K562 (cell line): ENCODE data around the gene VEZF1. TPM values are rescaled to one million over a fixed set of nuclear protein-coding genes. Genes with fewer than 3 reads are reported as not detected.
A peak's percentile ranks its signal among the peaks of the same experiment; 100 is the strongest.

Source experiments
- ATAC-seq: fragments of 200-7000 bp; cut with Tn5 transposase; 3 replicates; pipeline ENCODE4 v1.9.1; 2020; ENCODE audit warnings: moderate library complexity
- BruUV-seq: library from RNA; stranded (reverse); fragments of 400-500 nt; replicated peaks from 2 replicates; lab custom pipeline; 2021; lab: Mats Ljungman, UMichigan
- CTCF ChIA-PET: fragments of 300-600 bp; formaldehyde crosslinking; extraction: SDS; loops from one replicate; lab custom pipeline; 2021; ENCODE audit warnings: low intra/inter-chr PET ratio; lab: Yijun Ruan, JAX
- POLR2A ChIA-PET: fragments of 300-600, 350-650 bp; sonication (Branson Sonifier 250); formaldehyde crosslinking; extraction: SDS; loops from one replicate; lab custom pipeline; 2021; ENCODE audit warnings: antibody characterized with exemption, inconsistent platforms; lab: Yijun Ruan, JAX
- DNase-seq, 4 experiments: peaks; one replicate each; pipeline versions ENCODE4 v3.0.0 to v3.0.0-alpha.2; 2011 to 2018; ENCODE audit warnings: low spot score in 3 of 4, mixed read lengths in 3 of 4; ENCODE audit errors: extremely low read depth in 1 of 4
- FAIRE-seq: peaks from 2 replicates; lab custom pipeline; 2011; peaks lifted over from hg19 to GRCh38; lab: Jason Lieb, UNC
- H2AFZ ChIP-seq: 2 replicates; pipeline ENCODE4 v1.6.0; 2011; ENCODE audit warnings: low read depth, low read length, control low read depth, inconsistent platforms
- H3K27ac ChIP-seq: fragments of 200-600 bp; 3 replicates; pipeline ENCODE4 v1.8.0; 2011; ENCODE audit warnings: low read depth, mild to moderate bottlenecking, control low read depth, inconsistent platforms, low read length, moderate library complexity, mixed read lengths; ENCODE audit errors: extremely low read depth
- H3K27me3 ChIP-seq, 2 experiments: fragments of 300-600 bp in 1 of 2; 2 replicates in 1 of 2; 3 replicates in 1 of 2; pipeline versions ENCODE4 v1.6.0 to v1.8.0; 2011; ENCODE audit warnings: inconsistent platforms in 2 of 2, low read length in 2 of 2, mild to moderate bottlenecking in 1 of 2, mixed read lengths in 1 of 2, moderate library complexity in 1 of 2; ENCODE audit not compliant: control insufficient read depth in 2 of 2, insufficient read depth in 2 of 2
- H3K36me3 ChIP-seq: fragments of 300-600 bp; 3 replicates; pipeline ENCODE4 v1.8.0; 2011; ENCODE audit warnings: mild to moderate bottlenecking, low read length, inconsistent platforms; ENCODE audit not compliant: control insufficient read depth, insufficient read depth
- H3K4me1 ChIP-seq, 2 experiments: fragments of 200-600 bp in 1 of 2; replicated peaks in 1 of 2; 2 replicates in 1 of 2; 3 replicates in 1 of 2; pipeline versions ENCODE4 v1.5.1 to v1.8.0; 2011; ENCODE audit warnings: inconsistent platforms in 2 of 2, low read length in 2 of 2, mild to moderate bottlenecking in 1 of 2, mixed read lengths in 1 of 2, moderate library complexity in 1 of 2; ENCODE audit not compliant: control insufficient read depth in 2 of 2, insufficient read depth in 2 of 2
- H3K4me2 ChIP-seq: 2 replicates; pipeline ENCODE4 v1.6.1; 2011; ENCODE audit warnings: low read length, control low read depth, inconsistent platforms, mixed read lengths; ENCODE audit not compliant: insufficient read depth
- H3K4me3 ChIP-seq: fragments of 200-600 bp; sonication (generic), shearing (Covaris generic); 2 replicates; pipeline ENCODE4 v1.5.1; 2016; ENCODE audit warnings: control low read depth, inconsistent platforms
- H3K79me2 ChIP-seq: fragments of 200-600 bp; 3 replicates; pipeline ENCODE4 v1.8.0; 2011; ENCODE audit warnings: low read length, inconsistent platforms; ENCODE audit not compliant: control insufficient read depth, insufficient read depth
- H3K9ac ChIP-seq, 2 experiments: 2 replicates each; pipeline versions ENCODE4 v1.6.0 to v1.6.1; 2011; ENCODE audit warnings: low read depth in 2 of 2, low read length in 2 of 2, control low read depth in 1 of 2, inconsistent platforms in 1 of 2, mild to moderate bottlenecking in 1 of 2, mixed read lengths in 1 of 2; ENCODE audit not compliant: insufficient read depth in 1 of 2
- H3K9me1 ChIP-seq: one replicate; pipeline ENCODE4 v1.6.0; 2011; ENCODE audit warnings: inconsistent platforms, mild to moderate bottlenecking, low read length, moderate library complexity; ENCODE audit not compliant: control insufficient read depth, insufficient read depth
- H3K9me3 ChIP-seq: replicated peaks from 2 replicates; pipeline ENCODE4 v1.5.1; 2011; ENCODE audit warnings: low read depth, low read length, inconsistent platforms; ENCODE audit not compliant: control insufficient read depth, insufficient read depth
- H4K20me1 ChIP-seq: replicated peaks from 2 replicates; pipeline ENCODE4 v1.6.1; 2011; ENCODE audit warnings: low read length, inconsistent platforms, mixed read lengths; ENCODE audit not compliant: control insufficient read depth, insufficient read depth
- CSDE1 ChIP-seq, 2 experiments: fragments of 450-650 bp; IDR thresholded peaks; 2 replicates each; pipeline ENCODE4 v1.6.1; 2016; ENCODE audit warnings: mild to moderate bottlenecking in 1 of 2
- GABPB2 ChIP-seq: fragments of 250-450 bp; sonication (Bioruptor Pico); conservative IDR thresholded peaks from 2 replicates; pipeline ENCODE4 v1.5.1; 2021; ENCODE audit warnings: mild to moderate bottlenecking
- HDGF ChIP-seq: fragments of 450-650 bp; IDR thresholded peaks from 2 replicates; pipeline ENCODE4 v1.6.1; 2016
- KDM2B ChIP-seq: fragments of 250-450 bp; sonication (Bioruptor Pico); IDR thresholded peaks from 2 replicates; pipeline ENCODE4 v1.8.0; 2021; ENCODE audit warnings: mild to moderate bottlenecking, moderate library complexity
- NONO ChIP-seq, 2 experiments: fragments of 200-400 bp in 1 of 2; fragments of 450-650 bp in 1 of 2; formaldehyde crosslinking in 1 of 2; IDR thresholded peaks; 2 replicates each; pipeline ENCODE4 v1.6.1; 2017; ENCODE audit warnings: low read depth in 2 of 2, mild to moderate bottlenecking in 2 of 2, moderate library complexity in 2 of 2, low read length in 1 of 2
- NR2C1 ChIP-seq, 2 experiments: fragments of 450-650 bp; IDR thresholded peaks; 2 replicates each; pipeline ENCODE4 v1.6.1; 2017; ENCODE audit warnings: mild to moderate bottlenecking in 2 of 2, antibody characterized with exemption in 1 of 2, inconsistent platforms in 1 of 2, missing compliant biosample characterization in 1 of 2, missing genetic modification characterization in 1 of 2
- PKNOX1 ChIP-seq: fragments of 450-650 bp; IDR thresholded peaks from 2 replicates; pipeline ENCODE4 v1.6.1; 2016
- SIN3A ChIP-seq, 2 experiments: fragments of 150-350 bp in 1 of 2; IDR thresholded peaks; 2 replicates each; pipeline ENCODE4 v1.6.1; 2011 to 2016; ENCODE audit warnings: borderline replicate concordance in 2 of 2, low read depth in 2 of 2, low read length in 2 of 2, mild to moderate bottlenecking in 2 of 2, moderate library complexity in 2 of 2; ENCODE audit not compliant: control insufficient read depth in 1 of 2
- USF2 ChIP-seq: sonication (generic); formaldehyde crosslinking; IDR thresholded peaks from 2 replicates; pipeline ENCODE4 v1.5.0; 2020; ENCODE audit warnings: missing genetic modification reagents
- WGBS: fragments of 100-300 bp; shearing (Covaris generic); methylation state at CpG from one replicate; pipeline ENCODE4 v1.1.6; 2016; ENCODE audit warnings: low coverage, mixed read lengths; ENCODE audit not compliant: insufficient coverage; ENCODE audit errors: missing lambda C conversion rate; 5-methylcytosine and 5-hydroxymethylcytosine counted together
- in situ Hi-C: fragments of 300-500 bp; cut with MboI; formaldehyde crosslinking; loops from 4 replicates; pipeline ENCODE4 v1.15.0; 2018; ENCODE audit warnings: inconsistent platforms, mixed read lengths
- intact Hi-C: fragments of 100-400 bp; cut with micrococcal nuclease; formaldehyde crosslinking; loops from 2 replicates; pipeline ENCODE4 v1.14.2; 2022
- polyA plus RNA-seq, 8 experiments: library from polyadenylated mRNA; depleted of rRNA in 4 of 8; stranded (reverse) in 5 of 8; unstranded in 3 of 8; fragments of >200 nt; fragmentation: Nextera tagmentation in 2 of 8; fragmentation: Illumina TruSeq in 1 of 8; extraction: Ambion mirVana in 2 of 8; extraction: Trizol in 1 of 8; gene quantifications; 2 replicates each; pipeline versions ENCODE4 v1.2.1 to v1.2.3, GENCODE V29; 2011 to 2014; ENCODE audit warnings: inconsistent platforms in 1 of 8, missing spikeins in 1 of 8
- total RNA-seq, 7 experiments: library from RNA; depleted of rRNA in 6 of 7; stranded (reverse); fragments of >200 nt in 6 of 7; fragmentation: Illumina TruSeq in 2 of 7; extraction: Trizol in 2 of 7; gene quantifications; 2 replicates each; pipeline versions ENCODE4 v1.2.1 to v1.2.3, GENCODE V29; 2011 to 2021; ENCODE audit warnings: low replicate concordance in 1 of 7
- TF ChIP-seq, protein P1 (sequence below): sonication (generic); formaldehyde crosslinking; IDR thresholded peaks from 2 replicates; pipeline ENCODE4 v1.8.0; 2022; ENCODE audit warnings: missing genetic modification reagents, mild to moderate bottlenecking, borderline replicate concordance

Gene VEZF1
- total and polyA plus RNA-seq, 9 of the 15 experiments (the other 6 are each of a cell fraction or from before 2014, with no cell fraction given), result 9.5 to 33.4 (median 22.1) TPM

GRCh38 chr17:57982452-57983170 lies 5.4 kb downstream of the VEZF1 start (continued):
- 0 out of 2 replicates have a peak, but pooled peaks have one; percentile 31 for TF ChIP-seq PKNOX1

GRCh38 chr17:57980522-57980921 lies 7.5 kb downstream of the VEZF1 start:
- no peak overlapping the region for H3K27ac ChIP-seq
- no peak overlapping the region for H2AFZ ChIP-seq
- H4K20me1 ChIP-seq, result peaks cover 5% of the 10 kb centered on the region; the same call in 1 of the 2 replicates
- H3K4me2 ChIP-seq, result no peak overlapping the region
- peaks cover 0 to 10% of the 10 kb centered on the region in 2 experiments; a peak in 2 of 5 replicates for H3K4me1 ChIP-seq
- 93% methylated on average over 4 of the region's 4 CpGs for WGBS
- H3K9ac ChIP-seq, result no peak overlapping the region
- DNase-seq (no peak), FAIRE-seq (no peak), ATAC-seq (no peak)
- no TSS peak for BruUV-seq
- H3K27me3 ChIP-seq, result no peaks in the 10 kb centered on the region
- no peaks in the 10 kb centered on the region for H3K9me3 ChIP-seq
- POLR2A ChIA-PET, result interaction anchor here (0.8 to 2.6 kb wide), 2 partner anchors 9 to 19 kb away, joined by 3 to 11 read pairs; no protein-coding TSS in a partner anchor
- peaks cover 91% of the 10 kb centered on the region for H3K36me3 ChIP-seq
- intact Hi-C loops, result no loop called here
- CTCF ChIA-PET, result no interaction called here
- peaks cover 37% of the 10 kb centered on the region for H3K79me2 ChIP-seq
- TF ChIP-seq USF2 (CRISPR knock-in tag), result no peak
- TF ChIP-seq SIN3A (IDR thresholded peaks at IDR 0.05; ENCODE audit: borderline replicate concordance in 2 of 2, control insufficient read depth in 1 of 2, low read depth in 2 of 2, low read length in 2 of 2), result no peak
- TF ChIP-seq HDGF, result no peak
- TF ChIP-seq NR2C1 (IDR thresholded peaks at IDR 0.05), result no peak
- no peak for TF ChIP-seq NR2C1 (tag; IDR thresholded peaks at IDR 0.05)
- TF ChIP-seq CSDE1 (IDR thresholded peaks at IDR 0.05), result no peak
- no peak for TF ChIP-seq NONO (IDR thresholded peaks at IDR 0.05; ENCODE audit: low read depth in 2 of 2, low read length in 1 of 2)
- TF ChIP-seq, protein P1, sequence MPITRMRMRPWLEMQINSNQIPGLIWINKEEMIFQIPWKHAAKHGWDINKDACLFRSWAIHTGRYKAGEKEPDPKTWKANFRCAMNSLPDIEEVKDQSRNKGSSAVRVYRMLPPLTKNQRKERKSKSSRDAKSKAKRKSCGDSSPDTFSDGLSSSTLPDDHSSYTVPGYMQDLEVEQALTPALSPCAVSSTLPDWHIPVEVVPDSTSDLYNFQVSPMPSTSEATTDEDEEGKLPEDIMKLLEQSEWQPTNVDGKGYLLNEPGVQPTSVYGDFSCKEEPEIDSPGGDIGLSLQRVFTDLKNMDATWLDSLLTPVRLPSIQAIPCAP, result no peak
- no peak for TF ChIP-seq GABPB2 (CRISPR knock-in tag)
- TF ChIP-seq KDM2B (CRISPR knock-in tag), result no peak
- no peak overlapping the region for H3K4me3 ChIP-seq
- H3K9me1 ChIP-seq, result no peaks in the 10 kb centered on the region
- in situ Hi-C loops, result no loop called here
